ENCODE results near the gene PROK2.

The PROK2 gene

GRCh38 chr3:71784914-71785531, at the start of gene PROK2:
TSS of gene PROK2 (minus strand) at chr3:71785148. CDS start at chr3:71785052, 96 bp downstream.
- DNase-seq, result no peak

- no peak for DNase-seq
Measured at GRCh38 chr3:71831599-71831998, 46.7 kb upstream of the PROK2 start.

DNA sequence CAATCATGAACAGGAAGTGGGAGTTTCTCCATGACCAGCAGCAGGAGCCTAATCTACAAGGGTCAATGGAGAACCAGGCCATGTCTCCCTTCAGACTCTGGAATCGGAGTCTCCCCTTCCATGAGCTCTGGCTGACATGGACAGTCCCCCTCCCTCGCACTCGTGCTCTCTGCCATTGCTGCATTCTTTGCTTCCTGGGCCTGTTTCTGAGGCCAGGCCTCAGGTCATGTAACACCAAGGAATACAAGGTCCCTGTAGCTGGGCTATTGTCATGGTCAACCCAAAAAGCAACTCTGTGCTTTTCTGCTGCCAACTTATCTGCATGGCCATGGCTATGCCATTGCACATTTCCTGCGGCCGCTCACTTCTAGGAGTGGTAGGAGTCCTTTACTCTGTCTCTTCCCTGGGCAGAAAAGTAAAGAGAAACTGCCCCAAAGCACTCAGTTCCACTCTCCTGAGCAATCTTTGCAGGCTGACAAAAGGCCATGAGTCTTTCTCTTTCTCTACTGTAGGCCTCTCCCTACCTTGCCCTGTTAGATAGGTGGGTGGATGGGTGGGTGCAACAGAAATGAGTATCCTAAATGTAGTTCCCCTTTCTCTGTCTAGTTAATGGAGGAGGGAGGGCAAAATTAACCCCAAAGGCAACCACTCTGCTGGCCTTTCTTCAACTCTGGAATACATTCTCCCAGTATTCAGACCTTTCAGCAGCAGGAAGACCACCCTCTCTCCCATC, 40.8 kb upstream of the PROK2 start:
- DNase-seq, result peak; percentile 2

- DNase-seq, result no peak
Measured at GRCh38 chr3:71821116-71821515, 36.2 kb upstream of the PROK2 start.

DNA sequence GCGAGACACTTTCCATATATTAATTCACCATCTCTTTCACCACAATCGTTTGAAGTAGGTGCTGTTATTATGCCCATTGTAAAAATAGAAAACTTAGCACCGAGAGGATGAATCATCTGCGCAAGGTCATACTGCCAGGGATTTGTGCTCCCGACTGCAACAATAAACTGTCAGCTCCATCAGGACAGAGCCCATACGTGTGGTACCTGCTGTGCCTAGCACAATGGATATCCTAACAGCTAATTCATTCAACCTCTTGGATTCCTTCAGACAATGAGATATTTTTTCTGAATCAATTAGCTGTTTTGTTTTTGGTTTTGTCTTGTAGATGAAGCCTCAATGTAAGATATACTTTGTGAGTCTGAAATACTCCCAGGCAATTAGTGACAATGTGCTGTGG, 32.3 kb upstream of the PROK2 start:
- DNase-seq, result no peak

GRCh38 chr3:71816767-71817156, 31.8 kb upstream of the PROK2 start:
- no peak for DNase-seq

- no peak for DNase-seq
Measured at GRCh38 chr3:71815340-71816067, 30.6 kb upstream of the PROK2 start.

DNA sequence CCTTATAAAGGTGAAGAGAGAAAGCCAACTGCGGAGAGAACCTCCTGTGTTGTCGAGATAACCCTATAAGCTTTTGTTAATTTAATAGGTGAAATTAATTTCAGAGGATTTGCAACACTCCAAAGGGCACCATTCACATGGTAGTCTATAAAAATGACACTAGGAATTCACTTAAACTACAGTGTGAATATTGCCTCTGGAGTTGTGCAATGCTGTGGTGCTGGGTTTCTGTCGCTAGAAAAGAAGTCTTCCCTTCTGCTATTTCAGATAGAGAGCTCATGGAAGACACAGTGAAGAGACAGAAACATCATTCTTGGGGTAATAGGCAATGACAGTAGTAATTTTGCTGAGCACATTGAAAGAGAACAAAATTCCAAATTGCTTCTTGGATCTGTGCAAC, 28.8 kb upstream of the PROK2 start:
- DNase-seq, result no peak

GRCh38 chr3:71813073-71813472, 28.1 kb upstream of the PROK2 start:
- DNase-seq, result no peak

DNA sequence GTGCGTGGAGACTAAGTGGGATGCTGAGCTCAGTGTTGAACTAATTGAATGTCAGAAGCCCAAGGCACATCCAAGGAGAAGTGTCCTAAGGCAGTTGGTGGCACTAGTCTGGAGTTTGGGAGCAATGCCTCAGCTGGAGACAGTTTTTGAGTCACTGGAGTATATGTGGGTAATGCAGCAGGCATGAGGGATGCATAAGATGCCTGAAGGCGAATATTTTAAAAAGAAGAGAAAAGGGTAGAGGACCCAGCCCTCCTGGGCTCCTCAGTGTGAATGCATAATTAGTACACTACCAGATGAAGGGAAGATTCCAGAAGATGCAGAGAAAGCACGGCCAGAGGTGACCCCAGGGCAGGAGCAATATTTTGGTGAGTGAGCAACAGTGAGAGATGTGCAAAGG, 25.1 kb upstream of the PROK2 start:
- no peak for DNase-seq

GRCh38 chr3:71809321-71810026, 24.5 kb upstream of the PROK2 start:
- no peak for DNase-seq

DNA sequence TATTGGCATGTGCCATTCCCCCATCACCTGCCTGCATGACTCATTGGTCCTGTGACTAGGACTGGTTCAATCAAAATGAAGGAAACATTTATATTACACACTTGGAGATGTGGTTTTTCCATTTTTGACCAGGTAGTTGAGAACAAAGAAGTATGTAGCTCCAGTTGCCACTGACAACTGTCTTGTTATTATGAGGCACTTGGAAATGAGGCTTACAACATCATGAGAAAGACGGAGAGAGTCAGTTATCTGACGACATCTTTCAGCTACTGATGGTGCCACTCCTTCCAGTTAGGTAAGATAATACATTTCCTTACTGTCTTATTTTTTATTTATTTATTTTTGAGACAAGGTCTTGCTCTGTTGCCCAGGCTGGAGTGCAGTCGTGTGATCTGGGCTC, 21.8 kb upstream of the PROK2 start:
- no peak for DNase-seq

DNA sequence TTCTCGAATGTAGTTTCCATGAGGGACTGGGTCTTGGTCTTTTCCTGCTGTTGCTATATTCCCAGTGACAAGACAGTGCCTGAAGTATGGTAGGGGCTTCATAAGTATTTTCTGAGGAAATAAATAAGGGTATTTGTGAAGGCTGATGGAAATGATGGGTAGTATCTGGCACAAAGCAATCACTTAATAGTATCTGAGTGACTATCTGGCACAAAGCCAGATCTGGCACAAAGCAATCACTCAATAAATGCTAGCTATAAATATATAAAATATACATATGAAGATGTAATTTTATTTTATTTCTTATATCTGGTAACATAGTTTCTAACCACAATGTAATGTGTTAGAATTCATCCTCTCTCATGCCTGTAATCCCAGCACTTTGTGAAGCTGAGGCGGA, 20.7 kb upstream of the PROK2 start:
- DNase-seq, result no peak

DNA sequence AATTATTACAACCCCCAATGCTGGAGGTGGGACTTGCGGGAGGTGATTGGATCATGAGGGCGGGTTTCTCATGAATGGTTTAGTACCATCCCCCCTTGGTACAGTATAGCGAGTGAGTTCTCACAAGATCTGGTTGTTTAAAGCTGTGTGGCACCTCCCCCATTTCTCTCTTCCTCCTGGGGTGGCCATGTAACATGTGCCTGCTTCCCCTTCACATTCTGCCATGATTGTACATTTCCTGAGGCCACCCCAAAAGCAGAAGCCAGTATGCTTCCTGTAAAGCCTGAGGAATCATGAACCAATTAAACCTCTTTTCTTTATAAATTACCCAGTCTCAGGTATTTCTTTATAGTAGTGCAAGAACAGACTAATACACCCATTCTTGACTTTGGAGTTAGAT, 20.3 kb upstream of the PROK2 start:
- no peak for DNase-seq

DNA sequence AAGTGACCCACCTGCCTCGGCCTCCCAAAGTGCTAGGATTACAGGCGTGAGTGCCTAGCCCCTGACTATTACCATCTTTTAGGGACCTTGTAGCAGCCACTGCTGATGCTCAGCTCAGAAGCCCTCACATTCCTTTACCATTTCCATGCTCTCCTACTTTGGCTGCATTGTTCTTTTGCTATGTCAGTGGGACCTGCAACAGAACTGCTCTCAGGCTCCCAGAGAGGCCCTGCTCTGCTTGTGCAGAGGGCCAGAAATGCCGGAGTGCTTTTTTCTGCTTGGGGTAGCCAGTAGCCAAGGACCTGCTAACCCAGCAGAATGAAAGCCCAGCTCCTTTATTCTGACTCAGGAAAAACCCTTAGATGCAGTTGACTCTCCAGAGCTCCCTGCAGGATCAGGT, 18.3 kb upstream of the PROK2 start:
- no peak for DNase-seq

DNA sequence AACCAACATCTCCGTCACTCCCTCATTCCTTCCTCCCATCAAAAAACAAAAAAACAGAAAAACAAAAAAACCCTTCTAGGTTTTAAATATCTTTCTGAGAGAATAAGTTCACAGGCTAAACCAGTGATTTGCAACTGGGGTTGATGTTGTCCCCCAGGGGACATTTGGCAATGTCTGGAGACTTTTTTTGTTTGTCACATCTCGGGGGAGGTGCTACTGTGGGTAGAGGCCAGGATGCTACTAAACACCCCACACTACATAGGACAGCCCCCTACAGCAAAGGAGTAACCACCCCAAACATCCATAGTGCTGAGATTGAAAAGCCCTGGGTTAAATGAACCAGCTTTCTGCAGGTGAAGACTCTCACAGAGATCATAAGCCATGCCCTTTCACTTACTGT, 17.0 kb upstream of the PROK2 start:
- no peak for DNase-seq

DNA sequence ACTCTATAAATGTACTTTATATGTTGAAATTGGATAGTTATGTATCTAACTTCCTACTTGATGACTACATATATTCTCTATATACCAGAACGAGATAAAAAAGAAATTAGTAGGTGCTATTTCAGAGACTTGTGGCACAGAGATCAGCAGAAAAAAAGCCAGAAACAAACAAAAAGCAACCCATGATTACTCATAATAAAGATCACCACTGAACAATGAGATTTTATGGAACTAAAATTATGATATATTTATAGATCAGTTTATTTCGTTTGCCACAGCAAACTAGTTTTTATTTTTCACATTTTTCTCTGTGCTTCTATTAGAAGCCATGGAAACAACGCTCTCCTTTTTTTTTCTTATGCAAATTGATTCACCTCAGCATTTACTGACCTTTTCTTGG, 15.1 kb upstream of the PROK2 start:
- DNase-seq, result no peak

DNA sequence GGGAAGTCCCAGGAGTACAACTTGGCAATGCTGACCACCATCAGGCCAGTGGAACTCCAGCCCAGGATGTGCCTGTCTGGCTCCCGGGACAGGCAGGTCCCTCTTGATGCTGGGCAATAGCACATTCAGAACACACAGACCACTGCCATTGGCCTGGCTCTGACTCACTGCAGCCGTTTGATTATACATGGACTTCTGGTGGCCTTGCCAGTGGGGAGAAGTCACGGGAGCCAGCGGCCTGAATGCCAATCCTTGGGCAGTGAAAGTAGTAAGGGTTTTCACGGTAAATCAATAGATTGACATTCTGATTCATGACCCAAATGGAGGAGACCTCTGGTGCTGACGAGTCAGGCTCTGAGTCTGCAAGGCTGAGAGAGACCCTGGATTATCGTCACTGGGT, 12.5 kb upstream of the PROK2 start:
- DNase-seq, result no peak

GRCh38 chr3:71796290-71796689, 11.3 kb upstream of the PROK2 start:
- DNase-seq, result no peak

GRCh38 chr3:71791634-71792033, 6.7 kb upstream of the PROK2 start:
- DNase-seq, result no peak

DNA sequence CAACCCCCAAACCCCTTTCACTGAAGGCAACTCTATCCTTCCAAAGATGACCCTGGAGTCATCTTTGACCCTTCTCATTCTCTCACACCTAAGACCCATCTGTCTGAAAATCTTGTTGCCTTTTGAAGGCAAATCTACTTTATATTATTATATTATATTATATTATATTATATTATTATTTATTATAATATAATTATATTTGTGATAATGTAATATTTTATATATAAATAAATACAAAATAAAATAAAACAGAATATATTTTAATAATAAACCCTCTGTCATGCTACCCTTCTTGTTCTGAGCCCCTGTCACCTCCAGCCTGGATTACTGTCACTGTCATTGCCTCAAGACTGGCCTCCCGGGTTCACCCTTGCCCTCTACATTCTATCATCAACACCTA, 5.0 kb upstream of the PROK2 start:
- no peak for DNase-seq

- no peak for DNase-seq
Measured at GRCh38 chr3:71787851-71788405, 3.0 kb upstream of the PROK2 start.

DNA sequence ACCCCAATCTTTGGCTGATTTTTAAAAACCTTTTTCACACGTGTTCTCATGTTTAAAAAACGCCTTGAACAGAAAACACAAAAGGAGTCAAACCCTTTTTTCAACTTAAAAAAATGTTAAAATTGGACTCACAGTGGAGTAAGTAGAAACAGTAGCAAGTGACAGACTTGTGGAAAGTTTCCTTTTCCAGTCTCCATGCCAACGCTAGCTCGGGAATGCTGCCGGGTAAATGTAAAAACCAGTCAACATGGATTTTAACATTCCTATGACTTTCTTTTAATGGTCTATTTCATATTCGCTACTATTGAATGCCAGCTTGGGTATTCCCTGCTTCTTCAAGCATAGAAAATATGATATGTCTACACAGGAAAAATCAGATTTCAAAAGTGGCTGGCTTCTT, 1.6 kb upstream of the PROK2 start:
- DNase-seq, result no peak

GRCh38 chr3:71786217-71786549, 1.2 kb upstream of the PROK2 start:
- no peak for DNase-seq
